Mucosa of descending colon (tissue), 3 donors: ENCODE data around the gene CLIC5. TPM values are rescaled to one million over a fixed set of nuclear protein-coding genes. Genes with fewer than 3 reads are reported as not detected.
"Not testable (repeated sequence)": the region's sequence is repeated elsewhere in the genome, so short reads cannot be mapped to it uniquely, and the experiment has no call there.

Experiments used
- ATAC-seq: fragments of 200-7000 bp; cut with Tn5 transposase; one replicate; pipeline ENCODE4 v1.9.1; 2020; ENCODE audit warnings: mild to moderate bottlenecking, moderate library complexity
- DNase-seq, 3 donors: peaks; one replicate each; pipeline ENCODE4 v3.0.0-alpha.2; 2020
- H3K36me3 ChIP-seq: fragments of 200-600 bp; one replicate; pipeline ENCODE4 v1.8.0; 2021; ENCODE audit warnings: low read depth, mild to moderate bottlenecking
- H3K4me1 ChIP-seq: fragments of 200-600 bp; one replicate; pipeline ENCODE4 v1.8.0; 2021; ENCODE audit warnings: low read depth, mild to moderate bottlenecking
- H3K4me3 ChIP-seq: fragments of 200-600 bp; one replicate; pipeline ENCODE4 v1.8.0; 2021; ENCODE audit warnings: mild to moderate bottlenecking
- H3K9me3 ChIP-seq: fragments of 200-600 bp; one replicate; pipeline ENCODE4 v1.8.0; 2021; ENCODE audit warnings: mild to moderate bottlenecking
- CTCF ChIP-seq: fragments of 200-600 bp; IDR thresholded peaks from one replicate; pipeline ENCODE4 v1.8.0; 2022; ENCODE audit warnings: antibody characterized with exemption, mild to moderate bottlenecking
- intact Hi-C, 2 donors: fragments of 100-400 bp; cut with DNase I in 1 of 2; cut with micrococcal nuclease in 1 of 2; formaldehyde crosslinking; loops; one replicate each; pipeline versions ENCODE4 v1.11.0 to v1.11.1; 2022; cut with DNase I, micrococcal nuclease
- total RNA-seq, 3 donors: library from RNA; stranded (reverse); fragmentation: NEBNext Ultra II Directional in 2 of 3; extraction: Animal tissue kit (Norgen Biotek cat#: 25700) in 2 of 3; gene quantifications; one replicate each; pipeline versions ENCODE4 v1.2.1 to v1.2.4, GENCODE V29; 2021 to 2023
- donor health status: DM: no; HTN: no; CAD: no; lungs with moderate emphysema.
- donor health status: DM: no; HTN: no; CAD: no.
- donor health status: DM: no; HTN: yes; CAD: no.

CLIC5 gene
- total RNA-seq, 3 donors from 2014 or later: 149 to 242 (median 215) TPM

- Histone ChIP-seq H3K4me3 (no peak overlapping the region), H3K9me3 (no peaks in the 10 kb centered on the region), H3K36me3 (no peaks in the 10 kb centered on the region), H3K4me1 (peaks cover 11% of the 10 kb centered on the region)
- DNase-seq: no peak
- no peak for TF ChIP-seq CTCF
- intact Hi-C loops: no loop called here
- peak; percentile 70 for ATAC-seq
Measured at GRCh38 chr6:45931232-45931631, 84.4 kb downstream of the CLIC5 start.

- TF ChIP-seq CTCF: peak; percentile 90
- Histone ChIP-seq H3K36me3 (no peaks in the 10 kb centered on the region), H3K9me3 (no peaks in the 10 kb centered on the region), H3K4me1 (peaks cover 11% of the 10 kb centered on the region), H3K4me3 (no peak overlapping the region)
- DNase-seq: peak; percentile 63 to 87 (median 76)
- intact Hi-C loops: no loop called here
- peak; percentile 89 for ATAC-seq
Measured at GRCh38 chr6:45930420-45931040, 85.1 kb downstream of the CLIC5 start.

- intact Hi-C loops: loop anchor here (5.0 to 10.0 kb wide), 3 partner anchors 475 to 1277 kb away; no protein-coding TSS in a partner anchor
Measured at GRCh38 chr6:45929421-45930361, 86.0 kb downstream of the CLIC5 start.

GRCh38 chr6:45928721-45929305, 86.8 kb downstream of the CLIC5 start:
- no peak for TF ChIP-seq CTCF
- intact Hi-C loops: loop anchor here (5.0 to 10.0 kb wide), 3 partner anchors 476 to 1277 kb away; no protein-coding TSS in a partner anchor
- DNase-seq (no peak), ATAC-seq (no peak)
- peaks cover 11% of the 10 kb centered on the region for H3K4me1 ChIP-seq
- no peaks in the 10 kb centered on the region for H3K36me3 ChIP-seq
- H3K9me3 ChIP-seq: no peaks in the 10 kb centered on the region
- no peak overlapping the region for H3K4me3 ChIP-seq

More at GRCh38 chr6:45929421-45930361, 86.0 kb downstream of the CLIC5 start:
- no peaks in the 10 kb centered on the region for H3K36me3 ChIP-seq
- no peaks in the 10 kb centered on the region for H3K9me3 ChIP-seq
- H3K4me3 ChIP-seq: no peak overlapping the region
- no peak for TF ChIP-seq CTCF
- DNase-seq (no peak), ATAC-seq (no peak)
- peaks cover 11% of the 10 kb centered on the region for H3K4me1 ChIP-seq

GRCh38 chr6:45927421-45928320, 88.0 kb downstream of the CLIC5 start:
- peaks cover 11% of the 10 kb centered on the region for H3K4me1 ChIP-seq
- no peaks in the 10 kb centered on the region for H3K9me3 ChIP-seq
- ATAC-seq (no peak), DNase-seq (no peak)
- intact Hi-C loops: loop anchor here (5.0 to 10.0 kb wide), 3 partner anchors 477 to 1275 kb away; no protein-coding TSS in a partner anchor
- H3K4me3 ChIP-seq: no peak overlapping the region
- no peak for TF ChIP-seq CTCF
- no peaks in the 10 kb centered on the region for H3K36me3 ChIP-seq

- not testable (repeated sequence) for ATAC-seq, H3K9me3 ChIP-seq, H3K36me3 ChIP-seq, H3K4me3 ChIP-seq, DNase-seq, H3K4me1 ChIP-seq
- intact Hi-C loops: loop anchor here (5.0 to 10.0 kb wide), 3 partner anchors 478 to 1274 kb away; no protein-coding TSS in a partner anchor
Measured at GRCh38 chr6:45926423-45926822, 89.2 kb downstream of the CLIC5 start.
